ENCODE results near the gene TMPRSS15. TPM values are rescaled to one million over a fixed set of nuclear protein-coding genes. Genes with fewer than 3 reads are reported as not detected.
"Not testable (repeated sequence)": the region's sequence is repeated elsewhere in the genome, so short reads cannot be mapped to it uniquely, and the experiment has no call there.

The TMPRSS15 gene
- total and polyA plus RNA-seq, 5 donors, result not detected

- Histone ChIP-seq H3K4me1 (ENCODE audit: control insufficient read depth, insufficient read depth, low read length) (no peaks in the 10 kb centered on the region), H3K27ac (ENCODE audit: low read length) (no peak overlapping the region), H3K9me3 (ENCODE audit: control insufficient read depth, low read length) (no peaks in the 10 kb centered on the region), H3K4me3 (ENCODE audit: low read length) (no peak overlapping the region), H3K27me3 (ENCODE audit: control insufficient read depth, insufficient read depth) (no peaks in the 10 kb centered on the region)
- intact Hi-C loops (cut with DNase I), result no loop called here
- DNase-seq (no peak), ATAC-seq (no peak)
- 32% methylated on average over 2 of the region's 2 CpGs for WGBS
Measured at GRCh38 chr21:18387994-18388393, 15.6 kb downstream of the TMPRSS15 start.

- Histone ChIP-seq H3K9me3 (ENCODE audit: control insufficient read depth, low read length) (no peaks in the 10 kb centered on the region), H3K4me3 (ENCODE audit: low read length) (no peak overlapping the region), H3K27me3 (ENCODE audit: control insufficient read depth, insufficient read depth) (no peaks in the 10 kb centered on the region), H3K27ac (ENCODE audit: low read length) (no peak overlapping the region), H3K4me1 (ENCODE audit: control insufficient read depth, insufficient read depth, low read length) (no peaks in the 10 kb centered on the region)
- WGBS, result 8% methylated on average over 1 of the region's 1 CpG
- intact Hi-C loops (cut with DNase I), result no loop called here
- ATAC-seq (no peak), DNase-seq (no peak)
Measured at GRCh38 chr21:18384771-18385170, 18.8 kb downstream of the TMPRSS15 start.

DNA sequence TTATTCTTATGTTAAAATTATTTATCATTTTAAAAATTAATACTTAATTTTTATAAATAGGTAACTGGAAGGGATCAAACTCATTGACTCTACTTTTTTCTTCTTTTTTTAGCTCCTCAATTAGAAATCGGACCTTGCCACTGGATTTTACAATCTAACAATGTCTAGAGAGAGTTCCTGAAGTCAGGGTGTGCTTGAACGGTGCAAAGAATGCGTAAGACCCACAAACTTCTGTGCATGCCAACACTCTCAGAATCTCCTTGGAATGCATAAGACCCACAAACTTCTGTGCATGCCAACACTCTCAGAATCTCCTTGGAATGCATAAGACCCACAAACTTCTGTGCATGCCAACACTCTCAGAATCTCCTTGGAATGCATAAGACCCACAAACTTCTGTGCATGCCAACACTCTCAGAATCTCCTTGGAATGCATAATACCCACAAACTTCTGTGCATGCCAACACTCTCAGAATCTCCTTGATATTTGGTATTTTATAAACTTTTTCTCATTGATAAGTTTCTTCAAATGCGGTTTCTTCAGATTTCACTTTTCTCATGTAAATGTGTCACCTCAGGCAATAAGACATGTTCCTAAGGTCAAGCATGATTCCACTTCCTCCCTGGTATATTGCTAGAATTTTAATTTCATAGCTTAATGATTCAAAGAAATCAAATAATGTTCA, 20.5 kb downstream of the TMPRSS15 start:
- H3K27me3 ChIP-seq (ENCODE audit: control insufficient read depth, insufficient read depth); intact Hi-C loops (cut with DNase I); H3K4me3 ChIP-seq (ENCODE audit: low read length); H3K27ac ChIP-seq (ENCODE audit: low read length); H3K4me1 ChIP-seq (ENCODE audit: control insufficient read depth, insufficient read depth, low read length); DNase-seq; ATAC-seq; H3K9me3 ChIP-seq (ENCODE audit: control insufficient read depth, low read length): not testable (repeated sequence)
- WGBS, result 81% methylated on average over 4 of the region's 4 CpGs

DNA sequence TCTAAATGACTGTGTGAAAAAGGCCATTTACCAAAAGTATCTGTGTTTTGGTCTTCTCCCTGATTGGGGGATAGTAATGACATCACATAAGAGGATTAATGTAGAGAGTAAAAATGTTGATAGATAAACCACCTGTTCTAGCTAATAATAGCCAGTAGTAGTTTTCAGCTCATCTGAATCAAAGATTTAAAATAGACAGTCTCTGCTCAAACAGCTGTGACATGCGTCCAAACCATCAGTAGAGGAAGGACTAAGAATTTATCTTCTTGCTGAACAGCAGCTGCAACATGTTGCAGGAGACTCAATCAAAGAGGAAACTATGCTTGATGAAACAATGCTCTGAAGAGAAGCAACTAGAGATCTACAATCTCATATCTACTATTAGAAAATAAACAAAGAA, 21.4 kb downstream of the TMPRSS15 start:
- intact Hi-C loops (cut with DNase I), result no loop called here
- no peak for DNase-seq
- Histone ChIP-seq H3K4me1 (ENCODE audit: control insufficient read depth, insufficient read depth, low read length) (no peaks in the 10 kb centered on the region), H3K27ac (ENCODE audit: low read length) (no peak overlapping the region), H3K4me3 (ENCODE audit: low read length) (no peak overlapping the region), H3K9me3 (ENCODE audit: control insufficient read depth, low read length) (no peaks in the 10 kb centered on the region), H3K27me3 (ENCODE audit: control insufficient read depth, insufficient read depth) (no peaks in the 10 kb centered on the region)
- ATAC-seq, result no peak
- WGBS, result 0% methylated on average over 1 of the region's 1 CpG

DNA sequence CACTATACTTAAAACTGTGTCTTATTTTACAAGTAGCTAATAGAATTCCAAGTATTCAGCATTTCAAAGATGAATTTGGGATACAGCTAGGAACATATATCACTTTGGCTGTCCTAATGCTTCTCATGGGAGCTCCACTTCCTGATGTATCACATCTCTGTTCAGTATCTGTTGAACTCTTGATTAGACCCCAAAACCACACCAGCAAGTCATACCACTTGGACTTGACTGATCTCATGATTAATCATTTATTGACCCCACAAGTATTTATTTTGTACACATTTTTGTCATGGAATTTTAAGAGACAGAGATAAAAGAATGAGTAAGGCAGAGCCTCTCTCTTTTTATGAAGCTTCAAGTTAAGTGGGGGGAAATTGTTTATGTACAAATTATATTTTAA, 30.0 kb downstream of the TMPRSS15 start:
- Histone ChIP-seq H3K4me1 (ENCODE audit: control insufficient read depth, insufficient read depth, low read length) (no peaks in the 10 kb centered on the region), H3K4me3 (ENCODE audit: low read length) (no peak overlapping the region), H3K9me3 (ENCODE audit: control insufficient read depth, low read length) (no peaks in the 10 kb centered on the region), H3K27me3 (ENCODE audit: control insufficient read depth, insufficient read depth) (no peaks in the 10 kb centered on the region), H3K27ac (ENCODE audit: low read length) (no peak overlapping the region)
- intact Hi-C loops (cut with DNase I), result no loop called here
- no peak for ATAC-seq
- no peak for DNase-seq

DNA sequence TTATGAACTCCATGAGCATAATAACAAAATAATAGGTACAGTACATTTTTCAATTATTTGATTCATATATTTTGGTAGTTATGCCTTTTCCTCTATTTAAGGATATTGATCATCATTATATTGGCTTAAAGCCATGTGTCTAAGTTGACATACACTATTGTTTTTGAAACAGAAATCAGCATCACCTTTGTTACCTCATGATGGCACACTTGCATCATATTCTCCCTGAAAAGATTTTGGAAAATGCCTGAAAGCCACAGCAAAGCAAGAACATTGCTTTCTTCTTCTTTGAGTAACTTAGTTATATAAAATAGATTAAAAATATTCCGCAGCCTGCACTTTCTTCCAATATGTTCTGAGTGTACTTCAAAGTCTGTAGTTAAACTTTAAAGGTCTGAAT, 33.3 kb downstream of the TMPRSS15 start:
- no peaks in the 10 kb centered on the region for H3K4me1 ChIP-seq (ENCODE audit: control insufficient read depth, insufficient read depth, low read length)
- ATAC-seq (no peak), DNase-seq (no peak)
- WGBS, result 88% methylated on average over 1 of the region's 1 CpG
- no peak overlapping the region for H3K4me3 ChIP-seq (ENCODE audit: low read length)
- no peak overlapping the region for H3K27ac ChIP-seq (ENCODE audit: low read length)
- H3K27me3 ChIP-seq (ENCODE audit: control insufficient read depth, insufficient read depth), result no peaks in the 10 kb centered on the region
- no peaks in the 10 kb centered on the region for H3K9me3 ChIP-seq (ENCODE audit: control insufficient read depth, low read length)
- intact Hi-C loops (cut with DNase I), result no loop called here

DNA sequence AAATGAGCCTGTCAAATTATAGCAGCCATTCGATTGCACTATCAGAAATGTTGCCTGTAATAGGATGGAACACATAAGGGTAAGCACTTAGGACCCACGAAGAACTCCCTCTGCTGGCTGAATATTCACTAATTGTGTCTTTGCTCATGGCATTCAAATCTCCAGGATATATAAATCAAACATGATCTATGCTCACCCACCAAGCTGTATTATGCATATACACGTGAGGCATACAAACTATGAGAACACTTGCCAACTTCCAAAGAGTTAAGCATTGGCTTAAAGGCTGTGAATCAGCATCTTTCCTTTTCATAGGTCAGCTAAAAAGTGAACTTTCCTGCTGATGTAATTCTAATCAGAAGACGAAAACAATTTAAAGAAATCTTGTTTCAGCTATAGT, 34.5 kb downstream of the TMPRSS15 start:
- H3K27ac ChIP-seq (ENCODE audit: low read length), result no peak overlapping the region
- H3K4me1 ChIP-seq (ENCODE audit: control insufficient read depth, insufficient read depth, low read length), result no peaks in the 10 kb centered on the region
- no peak for DNase-seq
- no peaks in the 10 kb centered on the region for H3K27me3 ChIP-seq (ENCODE audit: control insufficient read depth, insufficient read depth)
- intact Hi-C loops (cut with DNase I), result no loop called here
- ATAC-seq, result no peak
- no peaks in the 10 kb centered on the region for H3K9me3 ChIP-seq (ENCODE audit: control insufficient read depth, low read length)
- H3K4me3 ChIP-seq (ENCODE audit: low read length), result no peak overlapping the region
- WGBS, result 25% methylated on average over 4 of the region's 4 CpGs

DNA sequence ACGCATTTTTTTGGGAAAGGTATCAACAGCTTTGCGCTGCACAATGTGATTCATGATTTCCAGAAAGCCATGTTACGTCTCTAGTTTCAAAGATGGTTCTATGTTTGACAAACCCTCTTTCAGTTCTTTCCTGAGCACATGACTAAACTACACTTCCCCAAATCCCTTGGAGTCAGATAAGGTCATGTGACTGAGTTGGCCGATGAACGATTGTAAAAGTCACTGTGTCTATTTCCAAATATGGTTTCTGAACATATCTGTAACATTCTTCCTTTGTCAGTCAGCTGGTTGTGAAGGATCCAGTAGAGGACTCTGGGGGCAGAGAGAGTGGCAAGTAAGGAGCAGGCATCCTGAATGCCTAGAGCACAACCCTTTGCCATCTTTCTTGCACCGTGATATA, 35.4 kb downstream of the TMPRSS15 start:
- no peaks in the 10 kb centered on the region for H3K4me1 ChIP-seq (ENCODE audit: control insufficient read depth, insufficient read depth, low read length)
- no peaks in the 10 kb centered on the region for H3K27me3 ChIP-seq (ENCODE audit: control insufficient read depth, insufficient read depth)
- ATAC-seq (no peak), DNase-seq (no peak)
- H3K27ac ChIP-seq (ENCODE audit: low read length), result no peak overlapping the region
- intact Hi-C loops (cut with DNase I), result no loop called here
- WGBS, result 67% methylated on average over 6 of the region's 6 CpGs
- H3K4me3 ChIP-seq (ENCODE audit: low read length), result no peak overlapping the region
- no peaks in the 10 kb centered on the region for H3K9me3 ChIP-seq (ENCODE audit: control insufficient read depth, low read length)

DNA sequence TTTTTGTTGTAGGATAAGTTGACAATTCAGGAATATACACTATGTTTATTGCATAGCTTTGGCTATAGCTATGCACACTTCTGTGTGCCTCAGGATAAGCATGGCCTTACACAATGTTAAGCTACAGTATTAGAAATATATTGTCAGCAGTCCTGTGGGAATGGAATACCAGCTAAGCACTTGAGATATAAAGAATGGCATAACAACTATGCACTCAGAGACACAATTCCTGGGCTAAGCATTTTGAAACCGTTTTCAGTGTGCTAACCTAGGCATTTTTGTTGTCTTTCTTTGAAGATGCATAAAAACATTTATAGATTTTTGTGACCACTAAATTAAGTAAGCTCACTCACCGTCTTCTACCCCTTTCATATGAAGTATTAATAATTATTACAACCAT, 46.8 kb downstream of the TMPRSS15 start:
- H3K9me3 ChIP-seq (ENCODE audit: control insufficient read depth, low read length), result no peaks in the 10 kb centered on the region
- intact Hi-C loops (cut with DNase I), result no loop called here
- H3K27me3 ChIP-seq (ENCODE audit: control insufficient read depth, insufficient read depth), result no peaks in the 10 kb centered on the region
- 63% methylated on average over 2 of the region's 2 CpGs for WGBS
- H3K27ac ChIP-seq (ENCODE audit: low read length), result no peak overlapping the region
- DNase-seq (no peak), ATAC-seq (no peak)
- H3K4me1 ChIP-seq (ENCODE audit: control insufficient read depth, insufficient read depth, low read length), result no peaks in the 10 kb centered on the region
- no peak overlapping the region for H3K4me3 ChIP-seq (ENCODE audit: low read length)

DNA sequence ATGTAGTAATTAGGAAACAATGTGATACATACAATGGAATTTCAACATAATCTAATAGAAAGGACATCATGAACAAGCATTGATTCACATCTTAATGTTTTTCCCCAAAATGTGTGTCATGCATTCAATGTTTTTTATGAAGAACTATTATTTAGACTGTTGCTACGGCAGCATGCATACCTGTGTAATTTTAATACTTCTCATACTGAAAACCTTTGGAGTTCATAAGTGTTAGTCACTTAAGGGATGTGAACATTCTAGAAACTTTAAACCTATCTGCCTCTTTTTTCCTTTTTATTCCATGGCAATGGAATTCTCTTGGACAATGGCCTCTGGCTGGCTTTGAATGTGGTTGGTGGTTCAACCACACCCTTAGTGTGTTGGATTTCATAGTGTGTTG, 48.6 kb downstream of the TMPRSS15 start:
- Histone ChIP-seq H3K27me3 (ENCODE audit: control insufficient read depth, insufficient read depth) (no peaks in the 10 kb centered on the region), H3K9me3 (ENCODE audit: control insufficient read depth, low read length) (no peaks in the 10 kb centered on the region), H3K27ac (ENCODE audit: low read length) (no peak overlapping the region), H3K4me1 (ENCODE audit: control insufficient read depth, insufficient read depth, low read length) (no peaks in the 10 kb centered on the region), H3K4me3 (ENCODE audit: low read length) (no peak overlapping the region)
- intact Hi-C loops (cut with DNase I), result no loop called here
- 86% methylated on average over 1 of the region's 1 CpG for WGBS
- ATAC-seq (no peak), DNase-seq (no peak)

DNA sequence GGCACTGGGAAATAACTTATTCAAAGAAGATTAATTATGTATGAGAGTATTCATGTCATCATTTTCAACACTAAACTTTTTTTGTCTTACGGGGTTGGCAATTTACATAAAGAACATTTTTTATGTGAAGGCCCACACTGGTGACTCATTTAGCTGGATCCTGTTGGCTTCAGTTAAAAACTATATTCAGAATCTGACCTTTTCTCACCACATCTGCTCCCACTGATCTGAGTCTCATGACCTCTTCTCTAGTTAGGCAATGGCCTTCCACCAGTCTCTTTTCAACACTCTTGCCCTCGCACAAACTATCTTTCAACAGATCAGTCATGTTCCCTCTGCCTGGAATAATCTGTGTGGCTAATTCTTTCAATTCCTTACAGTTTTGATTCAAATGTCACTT, 53.4 kb downstream of the TMPRSS15 start:
- no peak for DNase-seq
- H3K27me3 ChIP-seq (ENCODE audit: control insufficient read depth, insufficient read depth), result no peaks in the 10 kb centered on the region
- H3K9me3 ChIP-seq (ENCODE audit: control insufficient read depth, low read length), result no peaks in the 10 kb centered on the region
- H3K4me1 ChIP-seq (ENCODE audit: control insufficient read depth, insufficient read depth, low read length), result no peaks in the 10 kb centered on the region
- no peak overlapping the region for H3K4me3 ChIP-seq (ENCODE audit: low read length)
- ATAC-seq, result no peak
- intact Hi-C loops (cut with DNase I), result no loop called here
- WGBS, result 58% methylated on average over 2 of the region's 2 CpGs
- H3K27ac ChIP-seq (ENCODE audit: low read length), result no peak overlapping the region

- no peak overlapping the region for H3K4me3 ChIP-seq (ENCODE audit: low read length)
- H3K27me3 ChIP-seq (ENCODE audit: control insufficient read depth, insufficient read depth), result no peaks in the 10 kb centered on the region
- H3K9me3 ChIP-seq (ENCODE audit: control insufficient read depth, low read length), result no peaks in the 10 kb centered on the region
- intact Hi-C loops (cut with DNase I), result no loop called here
- DNase-seq, result no peak
- no peak for ATAC-seq
- H3K27ac ChIP-seq (ENCODE audit: low read length), result no peak overlapping the region
- 61% methylated on average over 4 of the region's 4 CpGs for WGBS
- H3K4me1 ChIP-seq (ENCODE audit: control insufficient read depth, insufficient read depth, low read length), result no peaks in the 10 kb centered on the region
Measured at GRCh38 chr21:18349468-18349867, 54.1 kb downstream of the TMPRSS15 start.
